SK-N-SH (cell line): ENCODE results near the gene COL20A1. TPM values are rescaled to one million over a fixed set of nuclear protein-coding genes. Genes with fewer than 3 reads are reported as not detected.

Experiments used
- CTCF ChIA-PET: fragments of 300-600, 350-600 bp; formaldehyde crosslinking; extraction: SDS; loops from one replicate; lab custom pipeline; 2021; lab: Yijun Ruan, JAX
- POLR2A ChIA-PET: fragments of 350-600 bp; sonication (Branson Sonifier 250); formaldehyde crosslinking; extraction: SDS; loops from one replicate; lab custom pipeline; 2020; ENCODE audit warnings: antibody characterized with exemption, inconsistent platforms; lab: Yijun Ruan, JAX
- DNase-seq: peaks from one replicate; pipeline ENCODE4 v3.0.0; 2012
- H2AFZ ChIP-seq: fragments of 200-600 bp; sonication (generic); 2 replicates; pipeline ENCODE4 v1.8.1; 2016; ENCODE audit warnings: antibody characterized with exemption, mild to moderate bottlenecking, low read depth
- H3F3A ChIP-seq: fragments of 200-600 bp; sonication (generic); replicated peaks from 2 replicates; pipeline ENCODE3; 2016; ENCODE audit warnings: antibody characterized with exemption, mild to moderate bottlenecking; ENCODE audit not compliant: insufficient read depth
- H3K27ac ChIP-seq, 2 experiments: fragments of 200-500 bp in 1 of 2; fragments of 200-600 bp in 1 of 2; sonication (Bioruptor generic) in 1 of 2; sonication (generic), shearing (Covaris generic) in 1 of 2; 2 replicates each; pipeline versions ENCODE4 v1.5.1 to v1.6.1; 2014 to 2016; ENCODE audit warnings: low read depth in 2 of 2, inconsistent platforms in 1 of 2, low read length in 1 of 2, mild to moderate bottlenecking in 1 of 2, mixed read lengths in 1 of 2
- H3K27me3 ChIP-seq: fragments of 200-600 bp; sonication (generic), shearing (Covaris generic); 2 replicates; pipeline ENCODE4 v1.6.1; 2016; ENCODE audit warnings: mixed run types; ENCODE audit not compliant: insufficient read depth
- H3K36me3 ChIP-seq, 2 experiments: fragments of 200-500 bp in 1 of 2; fragments of 200-600 bp in 1 of 2; sonication (Bioruptor generic) in 1 of 2; sonication (generic) in 1 of 2; replicated peaks in 1 of 2; 2 replicates each; pipeline versions ENCODE3 to v1.5.1; 2014 to 2016; ENCODE audit warnings: low read length in 1 of 2, mild to moderate bottlenecking in 1 of 2; ENCODE audit not compliant: insufficient read depth in 2 of 2, control insufficient read depth in 1 of 2
- H3K4me1 ChIP-seq, 2 experiments: fragments of 200-500 bp in 1 of 2; fragments of 200-600 bp in 1 of 2; sonication (Bioruptor generic) in 1 of 2; sonication (generic), shearing (Covaris generic) in 1 of 2; 2 replicates each; pipeline versions ENCODE4 v1.5.1 to v1.6.1; 2014 to 2016; ENCODE audit warnings: low read depth in 1 of 2, low read length in 1 of 2, mixed run types in 1 of 2; ENCODE audit not compliant: insufficient read depth in 2 of 2, control insufficient read depth in 1 of 2
- H3K4me2 ChIP-seq: fragments of 200-600 bp; sonication (generic), shearing (Covaris generic); 2 replicates; pipeline ENCODE4 v1.6.1; 2017; ENCODE audit warnings: mixed run types
- H3K4me3 ChIP-seq, 2 experiments: fragments of 200-500 bp in 1 of 2; fragments of 200-600 bp in 1 of 2; sonication (Bioruptor generic) in 1 of 2; sonication (generic), shearing (Covaris generic) in 1 of 2; 2 replicates each; pipeline versions ENCODE4 v1.5.1 to v1.8.1; 2014 to 2016; ENCODE audit warnings: low read depth in 2 of 2, inconsistent platforms in 1 of 2, low read length in 1 of 2, mild to moderate bottlenecking in 1 of 2, mixed read lengths in 1 of 2, moderate library complexity in 1 of 2
- H3K79me2 ChIP-seq: fragments of 200-600 bp; sonication (generic); 2 replicates; pipeline ENCODE4 v1.8.1; 2017; ENCODE audit warnings: mild to moderate bottlenecking; ENCODE audit not compliant: insufficient read depth
- H3K9ac ChIP-seq: fragments of 200-600 bp; sonication (generic); 2 replicates; pipeline ENCODE4 v1.6.1; 2017; ENCODE audit warnings: mixed run types
- H3K9me2 ChIP-seq: fragments of 200-600 bp; sonication (generic); 2 replicates; pipeline ENCODE4 v1.6.1; 2017; ENCODE audit warnings: mixed run types
- H3K9me3 ChIP-seq: fragments of 200-600 bp; sonication (generic); 2 replicates; pipeline ENCODE4 v1.6.1; 2017; ENCODE audit warnings: mixed run types, mild to moderate bottlenecking, moderate library complexity
- H4K20me1 ChIP-seq: fragments of 200-600 bp; sonication (generic); 2 replicates; pipeline ENCODE4 v1.6.1; 2017; ENCODE audit warnings: mild to moderate bottlenecking, mixed run types; ENCODE audit not compliant: insufficient read depth
- EP300 ChIP-seq, 2 experiments: IDR thresholded peaks; 2 replicates each; pipeline versions ENCODE4 v1.4.0 to v1.6.1; 2012; ENCODE audit warnings: borderline replicate concordance in 1 of 2, low read depth in 1 of 2, low read length in 1 of 2
- EZH2phosphoT487 ChIP-seq: fragments of 200-600 bp; sonication (generic); IDR thresholded peaks from 2 replicates; pipeline ENCODE4 v1.6.1; 2017; ENCODE audit warnings: low read depth, mixed run types, mild to moderate bottlenecking, antibody characterized with exemption, moderate library complexity, borderline replicate concordance
- FOSL2 ChIP-seq: IDR thresholded peaks from 2 replicates; pipeline ENCODE4 v1.4.0; 2012; ENCODE audit warnings: low read depth, mild to moderate bottlenecking, moderate library complexity, borderline replicate concordance
- FOXM1 ChIP-seq: IDR thresholded peaks from 2 replicates; pipeline ENCODE4 v1.4.0; 2012; ENCODE audit warnings: low read depth, mild to moderate bottlenecking
- GABPA ChIP-seq: IDR thresholded peaks from 2 replicates; pipeline ENCODE4 v1.4.0; 2012; ENCODE audit warnings: low read depth, mild to moderate bottlenecking
- IRF3 ChIP-seq: fragments of 150-350 bp; IDR thresholded peaks from 2 replicates; pipeline ENCODE4 v1.6.1; 2016; ENCODE audit warnings: mild to moderate bottlenecking, low read depth, low read length
- NFIC ChIP-seq: IDR thresholded peaks from 2 replicates; pipeline ENCODE4 v1.4.0; 2012; ENCODE audit warnings: borderline replicate concordance
- RCOR1 ChIP-seq: fragments of 150-350 bp; IDR thresholded peaks from 2 replicates; pipeline ENCODE4 v1.6.1; 2017; ENCODE audit warnings: antibody characterized with exemption, low read length
- RFX5 ChIP-seq: IDR thresholded peaks from 2 replicates; pipeline ENCODE4 v1.6.1; 2012; ENCODE audit warnings: mild to moderate bottlenecking, improper control_type of control experiment, low read length
- SMC3 ChIP-seq: IDR thresholded peaks from 2 replicates; pipeline ENCODE4 v1.6.1; 2012; ENCODE audit warnings: low read depth, low read length, improper control_type of control experiment
- TEAD4 ChIP-seq: IDR thresholded peaks from 2 replicates; pipeline ENCODE4 v1.4.0; 2012; ENCODE audit warnings: mild to moderate bottlenecking, borderline replicate concordance; ENCODE audit not compliant: insufficient read depth
- USF1 ChIP-seq: IDR thresholded peaks from 2 replicates; pipeline ENCODE4 v1.4.0; 2012; ENCODE audit warnings: low read depth, borderline replicate concordance
- YY1 ChIP-seq: IDR thresholded peaks from 2 replicates; pipeline ENCODE4 v1.4.0; 2012; ENCODE audit warnings: low read depth, mild to moderate bottlenecking
- ZBTB33 ChIP-seq: IDR thresholded peaks from 2 replicates; pipeline ENCODE4 v1.4.0; 2012; ENCODE audit warnings: low read depth, borderline replicate concordance
- WGBS: methylation state at CpG from one replicate; pipeline ENCODE4 v1.1.6; 2017; ENCODE audit warnings: low lambda C conversion rate; 5-methylcytosine and 5-hydroxymethylcytosine counted together
- polyA plus RNA-seq, 3 experiments: library from polyadenylated mRNA; depleted of rRNA; stranded (reverse); fragments of >200 nt; gene quantifications; 2 replicates each; pipeline ENCODE4 v1.2.3, GENCODE V29; 2012

COL20A1 gene
- polyA plus RNA-seq, 1 of the 3 experiments (the other 2 are of a cell fraction): not detected

- H3K4me3 ChIP-seq: no peak overlapping the region
- H3K4me1 ChIP-seq: no peaks in the 10 kb centered on the region
- H3K9me2 ChIP-seq: no peaks in the 10 kb centered on the region
- H3K9me3 ChIP-seq: no peaks in the 10 kb centered on the region; the same call in 1 of the 2 replicates
- no peak for DNase-seq
- H3K79me2 ChIP-seq: no peaks in the 10 kb centered on the region
- H3K9ac ChIP-seq: no peak overlapping the region
- no peak overlapping the region for H2AFZ ChIP-seq
- no peak overlapping the region for H3K4me2 ChIP-seq
- H3K36me3 ChIP-seq: no peaks in the 10 kb centered on the region
- H3K27ac ChIP-seq: no peak overlapping the region
- POLR2A ChIA-PET: no interaction called here
- CTCF ChIA-PET: interaction anchor here (4.9 to 7.2 kb wide), 3 partner anchors 12 to 84 kb away, joined by 39 to 73 read pairs (median 47); no protein-coding TSS in a partner anchor
- peaks cover 47% of the 10 kb centered on the region for H3K27me3 ChIP-seq
- H4K20me1 ChIP-seq: no peaks in the 10 kb centered on the region
- WGBS: 44% methylated on average over 12 of the region's 16 CpGs
- H3F3A ChIP-seq: no peaks in the 10 kb centered on the region
- TF ChIP-seq RFX5: no peak
- TF ChIP-seq NFIC: no peak
- TF ChIP-seq RCOR1: no peak
- no peak for TF ChIP-seq YY1
- TF ChIP-seq FOXM1: no peak
- no peak for TF ChIP-seq USF1
- TF ChIP-seq EZH2phosphoT487: no peak
- no peak for TF ChIP-seq EP300 (IDR thresholded peaks at IDR 0.05; ENCODE audit: borderline replicate concordance in 1 of 2, low read depth in 1 of 2, low read length in 1 of 2)
- no peak for TF ChIP-seq FOSL2
- no peak for TF ChIP-seq ZBTB33
- TF ChIP-seq TEAD4: no peak
- no peak for TF ChIP-seq SMC3
- no peak for TF ChIP-seq IRF3
- no peak for TF ChIP-seq GABPA
Measured at GRCh38 chr20:63297796-63298572, 5.0 kb downstream of the COL20A1 start.
